Measurements from ENCODE around the gene POLDIP3.
"Not testable (repeated sequence)": the region's sequence is repeated elsewhere in the genome, so short reads cannot be mapped to it uniquely, and the experiment has no call there.

Gene POLDIP3

GRCh38 chr22:42567950-42568349, 46.7 kb downstream of the POLDIP3 start:
- peaks cover 11% of the 10 kb centered on the region for H3K36me3 Mint-ChIP-seq
- H3K4me1 Mint-ChIP-seq, ATAC-seq, H3K9me3 Mint-ChIP-seq, H3K27ac Mint-ChIP-seq, H3K4me3 Mint-ChIP-seq, H3K27me3 Mint-ChIP-seq: not testable (repeated sequence)

GRCh38 chr22:42565956-42566355, 48.7 kb downstream of the POLDIP3 start:
- Mint-ChIP-seq H3K27me3 (no peaks in the 10 kb centered on the region), H3K9me3 (no peaks in the 10 kb centered on the region), H3K27ac (no peak overlapping the region)

GRCh38 chr22:42564699-42565098, 50.0 kb downstream of the POLDIP3 start:
- no peaks in the 10 kb centered on the region for H3K36me3 Mint-ChIP-seq
- no peaks in the 10 kb centered on the region for H3K27me3 Mint-ChIP-seq
- H3K4me1 Mint-ChIP-seq, result peaks cover 24% of the 10 kb centered on the region
- no peak overlapping the region for H3K4me3 Mint-ChIP-seq
- no peak for ATAC-seq
- H3K27ac Mint-ChIP-seq, result no peak overlapping the region
- no peaks in the 10 kb centered on the region for H3K9me3 Mint-ChIP-seq

More at GRCh38 chr22:42565956-42566355, 48.7 kb downstream of the POLDIP3 start:
- Mint-ChIP-seq H3K4me1 (peaks cover 20% of the 10 kb centered on the region), H3K36me3 (peaks cover 6% of the 10 kb centered on the region), H3K4me3 (no peak overlapping the region)
- no peak for ATAC-seq

- not testable (repeated sequence) for H3K9me3 Mint-ChIP-seq, H3K27ac Mint-ChIP-seq, H3K27me3 Mint-ChIP-seq, ATAC-seq, H3K4me3 Mint-ChIP-seq, H3K36me3 Mint-ChIP-seq
- peaks cover 24% of the 10 kb centered on the region for H3K4me1 Mint-ChIP-seq
Measured at GRCh38 chr22:42563943-42564342, 50.7 kb downstream of the POLDIP3 start.

- Mint-ChIP-seq H3K4me3 (no peak overlapping the region), H3K4me1 (peaks cover 24% of the 10 kb centered on the region), H3K36me3 (no peaks in the 10 kb centered on the region), H3K27ac (peak overlapping the region; percentile 80), H3K27me3 (no peaks in the 10 kb centered on the region), H3K9me3 (no peaks in the 10 kb centered on the region)
- no peak for ATAC-seq
Measured at GRCh38 chr22:42562684-42563083, 52.0 kb downstream of the POLDIP3 start.

- H3K4me1 Mint-ChIP-seq, result peaks cover 24% of the 10 kb centered on the region
- no peaks in the 10 kb centered on the region for H3K9me3 Mint-ChIP-seq
- H3K36me3 Mint-ChIP-seq, result no peaks in the 10 kb centered on the region
- H3K4me3 Mint-ChIP-seq, result peak overlapping the region; percentile 3
- ATAC-seq, result peak; percentile 95
- no peaks in the 10 kb centered on the region for H3K27me3 Mint-ChIP-seq
- peak overlapping the region; percentile 80 for H3K27ac Mint-ChIP-seq
Measured at GRCh38 chr22:42562279-42562678, 52.4 kb downstream of the POLDIP3 start.

- H3K27ac Mint-ChIP-seq, result peak overlapping the region; percentile 80
- H3K4me3 Mint-ChIP-seq, result no peak overlapping the region
- ATAC-seq, result no peak
- no peaks in the 10 kb centered on the region for H3K9me3 Mint-ChIP-seq
- no peaks in the 10 kb centered on the region for H3K27me3 Mint-ChIP-seq
- peaks cover 24% of the 10 kb centered on the region for H3K4me1 Mint-ChIP-seq
- no peaks in the 10 kb centered on the region for H3K36me3 Mint-ChIP-seq
Measured at GRCh38 chr22:42561856-42562255, 52.8 kb downstream of the POLDIP3 start.

- no peak overlapping the region for H3K4me3 Mint-ChIP-seq
- ATAC-seq, result no peak
- H3K9me3 Mint-ChIP-seq, result no peaks in the 10 kb centered on the region
- peak overlapping the region; percentile 80 for H3K27ac Mint-ChIP-seq
- H3K4me1 Mint-ChIP-seq, result peaks cover 24% of the 10 kb centered on the region
- no peaks in the 10 kb centered on the region for H3K36me3 Mint-ChIP-seq
- no peaks in the 10 kb centered on the region for H3K27me3 Mint-ChIP-seq
Measured at GRCh38 chr22:42560781-42561180, 53.9 kb downstream of the POLDIP3 start.

- Mint-ChIP-seq H3K27ac (peak overlapping the region; percentile 80), H3K9me3 (no peaks in the 10 kb centered on the region), H3K27me3 (no peaks in the 10 kb centered on the region), H3K36me3 (no peaks in the 10 kb centered on the region), H3K4me3 (no peak overlapping the region), H3K4me1 (peaks cover 24% of the 10 kb centered on the region)
- ATAC-seq, result no peak
Measured at GRCh38 chr22:42560381-42560780, 54.3 kb downstream of the POLDIP3 start.

- peak; percentile 96 for ATAC-seq
- Mint-ChIP-seq H3K27me3 (no peaks in the 10 kb centered on the region), H3K27ac (peak within 1 kb of the TSS; percentile 96), H3K4me1 (peaks cover 45% of the 10 kb centered on the region), H3K9me3 (no peaks in the 10 kb centered on the region), H3K4me3 (peak within 1 kb of the TSS; percentile 84), H3K36me3 (no peaks in the 10 kb centered on the region)
Measured at GRCh38 chr22:42553475-42554361, 61.0 kb downstream of the POLDIP3 start, which contains the start of gene SERHL2. Gene SERHL2, plus strand, starts transcription at chr22:42553956. Its CDS starts 65 bp downstream, at chr22:42554021.

GRCh38 chr22:42552294-42552647, 62.4 kb downstream of the POLDIP3 start:
- peaks cover 45% of the 10 kb centered on the region for H3K4me1 Mint-ChIP-seq
- not testable (repeated sequence) for ATAC-seq, H3K36me3 Mint-ChIP-seq, H3K9me3 Mint-ChIP-seq, H3K27me3 Mint-ChIP-seq
- peak overlapping the region; percentile 96 for H3K27ac Mint-ChIP-seq
- H3K4me3 Mint-ChIP-seq, result peak overlapping the region; percentile 86

- Mint-ChIP-seq H3K36me3 (no peaks in the 10 kb centered on the region), H3K4me3 (no peak overlapping the region), H3K27me3 (no peaks in the 10 kb centered on the region), H3K9me3 (no peaks in the 10 kb centered on the region), H3K27ac (peak overlapping the region; percentile 52), H3K4me1 (peaks cover 45% of the 10 kb centered on the region)
- no peak for ATAC-seq
Measured at GRCh38 chr22:42549331-42550060, 65.2 kb downstream of the POLDIP3 start.

- Mint-ChIP-seq H3K9me3 (no peaks in the 10 kb centered on the region), H3K27me3 (no peaks in the 10 kb centered on the region), H3K4me1 (peaks cover 38% of the 10 kb centered on the region), H3K27ac (peak overlapping the region; percentile 52), H3K36me3 (no peaks in the 10 kb centered on the region), H3K4me3 (no peak overlapping the region)
- no peak for ATAC-seq
Measured at GRCh38 chr22:42548597-42549330, 65.9 kb downstream of the POLDIP3 start.

- H3K27me3 Mint-ChIP-seq, H3K4me3 Mint-ChIP-seq, H3K27ac Mint-ChIP-seq, H3K9me3 Mint-ChIP-seq, ATAC-seq, H3K36me3 Mint-ChIP-seq: not testable (repeated sequence)
- H3K4me1 Mint-ChIP-seq, result peaks cover 32% of the 10 kb centered on the region
Measured at GRCh38 chr22:42548126-42548525, 66.6 kb downstream of the POLDIP3 start.

- Mint-ChIP-seq H3K4me1 (peaks cover 28% of the 10 kb centered on the region), H3K36me3 (no peaks in the 10 kb centered on the region), H3K27ac (no peak overlapping the region), H3K27me3 (no peaks in the 10 kb centered on the region), H3K9me3 (no peaks in the 10 kb centered on the region), H3K4me3 (no peak overlapping the region)
- ATAC-seq, result no peak
Measured at GRCh38 chr22:42547562-42547961, 67.1 kb downstream of the POLDIP3 start.
